Endothelial cell of umbilical vein (primary cell): Measurements from ENCODE around the gene IGFL2. TPM values are rescaled to one million over a fixed set of nuclear protein-coding genes. Genes with fewer than 3 reads are reported as not detected.

ENCODE experiments used
- BruUV-seq: library from RNA; stranded (reverse); fragments of 400-500 nt; replicated peaks from 2 replicates; lab custom pipeline; 2021; lab: Mats Ljungman, UMichigan
- CTCF ChIA-PET: fragments of 300-600, 350-600 bp; sonication (Branson Sonifier 250); formaldehyde crosslinking; loops from one replicate; lab custom pipeline; 2021; ENCODE audit warnings: antibody characterized with exemption, inconsistent platforms; lab: Charles Lee
- POLR2A ChIA-PET: fragments of 300-600, 350-600 bp; sonication (Branson Sonifier 250); formaldehyde crosslinking; loops from one replicate; lab custom pipeline; 2021; ENCODE audit warnings: antibody characterized with exemption, inconsistent platforms; lab: Charles Lee
- DNase-seq: peaks from one replicate; pipeline ENCODE4 v3.0.0-alpha.2; 2011; ENCODE audit warnings: low read depth, low spot score
- FAIRE-seq: peaks from 2 replicates; lab custom pipeline; 2011; peaks lifted over from hg19 to GRCh38; lab: Jason Lieb, UNC
- H2AFZ ChIP-seq: 2 replicates; pipeline ENCODE4 v1.6.0; 2012; ENCODE audit warnings: low read depth, low read length, control low read depth, inconsistent platforms
- H3K27ac ChIP-seq: 2 replicates; pipeline ENCODE4 v1.5.1; 2011; ENCODE audit warnings: low read depth, mild to moderate bottlenecking, control low read depth, low read length, moderate library complexity; ENCODE audit not compliant: insufficient read depth
- H3K27me3 ChIP-seq, 2 experiments: 2 replicates each; pipeline versions ENCODE4 v1.6.0 to v1.6.1; 2011; ENCODE audit warnings: low read length in 2 of 2, mixed read lengths in 1 of 2; ENCODE audit not compliant: control insufficient read depth in 2 of 2, insufficient read depth in 2 of 2
- H3K36me3 ChIP-seq, 2 experiments: 2 replicates in 1 of 2; 3 replicates in 1 of 2; pipeline ENCODE4 v1.5.1; 2011; ENCODE audit warnings: low read length in 2 of 2, mild to moderate bottlenecking in 1 of 2, moderate library complexity in 1 of 2; ENCODE audit not compliant: control insufficient read depth in 2 of 2, insufficient read depth in 2 of 2; ENCODE audit errors: extremely low read depth in 1 of 2
- H3K4me1 ChIP-seq: 3 replicates; pipeline ENCODE4 v1.5.1; 2011; ENCODE audit warnings: mild to moderate bottlenecking, low read length; ENCODE audit not compliant: control insufficient read depth, insufficient read depth; ENCODE audit errors: extremely low read depth
- H3K4me2 ChIP-seq: 2 replicates; pipeline ENCODE4 v1.6.1; 2011; ENCODE audit warnings: low read length, control low read depth, mixed read lengths; ENCODE audit not compliant: insufficient read depth
- H3K4me3 ChIP-seq, 3 experiments: fragments of 200-600 bp in 1 of 3; sonication (generic), shearing (Covaris generic) in 1 of 3; replicated peaks in 1 of 3; 2 replicates each; pipeline ENCODE4 v1.5.1; 2011 to 2016; ENCODE audit warnings: control low read depth in 3 of 3, low read length in 3 of 3, mild to moderate bottlenecking in 2 of 3, inconsistent platforms in 1 of 3, low read depth in 1 of 3, moderate library complexity in 1 of 3; ENCODE audit not compliant: insufficient read depth in 1 of 3
- H3K79me2 ChIP-seq: 2 replicates; pipeline ENCODE4 v1.6.0; 2012; ENCODE audit warnings: low read length, inconsistent platforms; ENCODE audit not compliant: control insufficient read depth, insufficient read depth
- H3K9ac ChIP-seq: replicated peaks from 2 replicates; pipeline ENCODE3; 2011; ENCODE audit warnings: low read length, control low read depth; ENCODE audit not compliant: insufficient read depth; ENCODE audit errors: extremely low read depth
- H3K9me1 ChIP-seq: replicated peaks from 3 replicates; pipeline ENCODE4 v1.6.0; 2011; ENCODE audit warnings: mild to moderate bottlenecking, low read length; ENCODE audit not compliant: control insufficient read depth, insufficient read depth; ENCODE audit errors: extremely low read depth
- H3K9me3 ChIP-seq: replicated peaks from 2 replicates; pipeline ENCODE4 v1.5.1; 2012; ENCODE audit warnings: low read length, inconsistent platforms; ENCODE audit not compliant: control insufficient read depth, insufficient read depth
- H4K20me1 ChIP-seq: replicated peaks from 2 replicates; pipeline ENCODE3; 2011; ENCODE audit warnings: mild to moderate bottlenecking, low read length; ENCODE audit not compliant: control insufficient read depth, insufficient read depth; ENCODE audit errors: extremely low read depth
- EZH2 ChIP-seq: IDR thresholded peaks from 2 replicates; pipeline ENCODE4 v1.6.1; 2012; ENCODE audit warnings: borderline replicate concordance, low read depth, mild to moderate bottlenecking, moderate library complexity, low read length, inconsistent platforms; ENCODE audit not compliant: severe bottlenecking
- FOS ChIP-seq: IDR thresholded peaks from 2 replicates; pipeline ENCODE4 v1.6.1; 2011; ENCODE audit warnings: mild to moderate bottlenecking, low read length, moderate library complexity, borderline replicate concordance; ENCODE audit not compliant: insufficient read depth
- POLR2A ChIP-seq: IDR thresholded peaks from 2 replicates; pipeline ENCODE4 v1.6.1; 2012; ENCODE audit warnings: low read depth, mild to moderate bottlenecking, control low read depth, low read length
- POLR2AphosphoS5 ChIP-seq: IDR thresholded peaks from 2 replicates; pipeline ENCODE4 v1.6.1; 2012; ENCODE audit warnings: low read depth, mild to moderate bottlenecking, control low read depth, low read length, moderate library complexity; ENCODE audit not compliant: insufficient read depth
- dilution Hi-C: fragments of 300-500 bp; cut with MboI; formaldehyde crosslinking; loops from one replicate; pipeline ENCODE4 v1.15.0; 2019; ENCODE audit warnings: low sequenced_read_pairs; ENCODE audit not compliant: extremely low pct_ligation_motif_present
- intact Hi-C: fragments of 100-400 bp; cut with micrococcal nuclease; formaldehyde crosslinking; loops from one replicate; pipeline ENCODE4 v1.10.0; 2022
- polyA plus RNA-seq, 4 experiments: library from polyadenylated mRNA; depleted of rRNA in 3 of 4; stranded (reverse) in 3 of 4; unstranded in 1 of 4; fragments of >200 nt; gene quantifications; 2 replicates each; pipeline versions ENCODE4 v1.2.1 to v1.2.3, GENCODE V29; 2011 to 2012; ENCODE audit warnings: missing spikeins in 1 of 4
- total RNA-seq: library from RNA; stranded (reverse); gene quantifications from 2 replicates; pipeline ENCODE4 v1.2.3, GENCODE V29; 2021
- TF ChIP-seq, protein P1 (sequence below), 2 donors: IDR thresholded peaks; 1 replicate in 1 of 2; 2 replicates in 1 of 2; pipeline ENCODE4 v1.5.1; 2011; ENCODE audit warnings: low read length in 2 of 2, mild to moderate bottlenecking in 2 of 2, moderate library complexity in 2 of 2, control low read depth in 1 of 2, inconsistent platforms in 1 of 2, low read depth in 1 of 2; ENCODE audit not compliant: insufficient read depth in 1 of 2; ENCODE audit errors: extremely low read depth in 1 of 2
- TF ChIP-seq, protein P2 (sequence below): IDR thresholded peaks from 2 replicates; pipeline ENCODE4 v1.6.1; 2011; ENCODE audit not compliant: insufficient read depth, insufficient read length

Gene IGFL2
- total and polyA plus RNA-seq, 2 donors (not counting 3 experiments of a cell fraction or from before 2014, with no cell fraction given) = not detected

DNA sequence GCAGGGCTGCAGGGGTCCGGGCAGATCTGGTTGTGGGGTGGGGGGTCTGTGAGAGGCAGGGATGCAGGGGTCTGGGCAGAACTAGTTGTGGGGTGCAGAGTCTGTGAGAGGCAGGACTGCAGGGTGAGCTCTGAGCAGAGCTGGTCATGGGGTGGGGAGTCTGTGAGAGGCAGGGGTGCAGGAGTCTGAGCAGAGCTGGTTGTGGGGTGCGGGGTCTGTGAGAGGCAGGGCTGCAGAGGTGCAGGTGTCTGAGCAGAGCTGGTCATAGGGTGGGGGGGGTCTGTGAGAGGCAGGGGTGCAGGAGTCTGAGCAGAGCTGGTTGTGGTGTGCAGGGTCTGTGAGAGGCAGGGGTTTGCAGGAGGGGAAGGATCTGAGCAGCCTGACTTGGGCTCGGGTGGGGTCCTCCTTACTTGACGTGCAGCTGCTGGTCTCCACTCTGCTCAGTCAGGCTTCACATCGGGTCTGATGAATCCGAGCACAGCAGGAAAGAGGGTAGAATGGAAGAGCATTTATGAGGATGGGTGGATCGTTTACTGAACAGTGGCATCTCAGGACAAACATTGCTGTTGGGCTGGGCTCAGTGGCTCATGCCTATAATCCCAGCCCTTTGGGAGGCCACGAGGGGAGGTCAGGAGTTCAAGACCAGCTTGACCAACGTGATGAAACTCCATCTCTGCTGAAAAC lies 31.2 kb downstream of the IGFL2 start:
- Histone ChIP-seq H3K4me2 (no peak overlapping the region), H3K9me1 (no peaks in the 10 kb centered on the region), H3K9ac (no peak overlapping the region), H2AFZ (no peak overlapping the region), H4K20me1 (no peaks in the 10 kb centered on the region), H3K27me3 (peaks cover 6 to 9% of the 10 kb centered on the region in 2 experiments), H3K9me3 (no peaks in the 10 kb centered on the region), H3K36me3 (no peaks in the 10 kb centered on the region), H3K27ac (no peak overlapping the region), H3K4me1 (no peaks in the 10 kb centered on the region), H3K4me3 (no peak overlapping the region), H3K79me2 (no peaks in the 10 kb centered on the region)
- TF ChIP-seq POLR2A (no peak), EZH2 (no peak), POLR2AphosphoS5 (no peak), FOS (no peak)
- TF ChIP-seq, protein P1, sequence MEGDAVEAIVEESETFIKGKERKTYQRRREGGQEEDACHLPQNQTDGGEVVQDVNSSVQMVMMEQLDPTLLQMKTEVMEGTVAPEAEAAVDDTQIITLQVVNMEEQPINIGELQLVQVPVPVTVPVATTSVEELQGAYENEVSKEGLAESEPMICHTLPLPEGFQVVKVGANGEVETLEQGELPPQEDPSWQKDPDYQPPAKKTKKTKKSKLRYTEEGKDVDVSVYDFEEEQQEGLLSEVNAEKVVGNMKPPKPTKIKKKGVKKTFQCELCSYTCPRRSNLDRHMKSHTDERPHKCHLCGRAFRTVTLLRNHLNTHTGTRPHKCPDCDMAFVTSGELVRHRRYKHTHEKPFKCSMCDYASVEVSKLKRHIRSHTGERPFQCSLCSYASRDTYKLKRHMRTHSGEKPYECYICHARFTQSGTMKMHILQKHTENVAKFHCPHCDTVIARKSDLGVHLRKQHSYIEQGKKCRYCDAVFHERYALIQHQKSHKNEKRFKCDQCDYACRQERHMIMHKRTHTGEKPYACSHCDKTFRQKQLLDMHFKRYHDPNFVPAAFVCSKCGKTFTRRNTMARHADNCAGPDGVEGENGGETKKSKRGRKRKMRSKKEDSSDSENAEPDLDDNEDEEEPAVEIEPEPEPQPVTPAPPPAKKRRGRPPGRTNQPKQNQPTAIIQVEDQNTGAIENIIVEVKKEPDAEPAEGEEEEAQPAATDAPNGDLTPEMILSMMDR (IDR thresholded peaks at IDR 0.05; ENCODE audit: extremely low read depth in 1 of 2, insufficient read depth in 1 of 2, low read depth in 1 of 2, low read length in 2 of 2) = no peak
- TF ChIP-seq, protein P2, sequence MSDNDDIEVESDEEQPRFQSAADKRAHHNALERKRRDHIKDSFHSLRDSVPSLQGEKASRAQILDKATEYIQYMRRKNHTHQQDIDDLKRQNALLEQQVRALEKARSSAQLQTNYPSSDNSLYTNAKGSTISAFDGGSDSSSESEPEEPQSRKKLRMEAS = no peak
- CTCF ChIA-PET = interaction anchor here (1.7 to 1.9 kb wide), 2 partner anchors 10 to 11 kb away, joined by 4 to 6 read pairs; no protein-coding TSS in a partner anchor
- dilution Hi-C loops = no loop called here
- intact Hi-C loops = no loop called here
- FAIRE-seq (no peak), DNase-seq (no peak)
- no TSS peak for BruUV-seq
- POLR2A ChIA-PET = no interaction called here
